GM10266 (cell line): ENCODE data around the gene ACAT2.
"Not testable (repeated sequence)": the region's sequence is repeated elsewhere in the genome, so short reads cannot be mapped to it uniquely, and the experiment has no call there.

ENCODE experiments used
- DNase-seq: peaks from one replicate; pipeline ENCODE4 v3.0.0; 2012; ENCODE audit errors: extremely low spot score
- CTCF ChIP-seq: IDR thresholded peaks from 2 replicates; pipeline ENCODE4 v1.5.1; 2012; ENCODE audit warnings: mild to moderate bottlenecking, low read depth; ENCODE audit not compliant: control insufficient read depth, insufficient read depth; ENCODE audit errors: missing control alignments

The ACAT2 gene

DNA sequence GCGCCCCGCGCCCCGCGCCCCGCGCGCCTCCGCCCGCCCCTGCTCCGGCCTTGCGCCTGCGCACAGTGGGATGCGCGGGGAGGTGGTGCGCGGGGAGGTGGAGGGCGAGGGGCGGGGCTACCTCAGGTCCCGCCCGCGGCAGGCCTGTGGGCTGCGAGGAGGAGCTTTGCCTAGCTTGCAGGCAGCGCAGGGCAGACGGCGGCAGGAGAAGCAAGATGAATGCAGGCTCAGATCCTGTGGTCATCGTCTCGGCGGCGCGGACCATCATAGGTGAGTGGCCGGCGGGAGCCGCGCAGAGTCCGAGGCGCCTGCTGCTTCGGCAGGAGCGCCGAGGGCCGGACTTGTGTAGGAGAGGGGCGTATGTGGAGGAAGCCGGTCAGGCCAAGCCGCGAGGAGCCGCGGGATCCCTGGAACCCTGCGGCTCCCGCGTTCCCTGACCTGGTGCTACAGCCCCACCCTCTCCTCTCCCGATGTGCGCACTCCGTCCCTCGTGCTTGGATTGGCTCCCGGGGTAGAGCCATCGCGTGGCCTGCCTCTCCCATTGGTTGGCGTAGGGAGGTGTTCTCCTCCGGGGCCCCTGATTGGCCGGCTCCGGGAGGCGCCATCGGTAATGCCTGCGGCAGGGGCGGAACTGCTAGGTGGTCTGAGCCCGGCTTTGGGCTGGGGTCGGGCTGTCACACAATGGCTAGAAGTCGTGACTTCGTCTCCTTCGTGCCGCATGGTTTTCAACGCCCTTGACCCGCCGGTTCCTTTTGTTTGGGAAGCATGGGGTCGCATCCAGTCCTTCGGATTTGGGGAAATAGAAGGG lies at the start of gene ACAT2:
Gene ACAT2 (plus strand): TSS at position 173 of the 808 bp plus-strand sequence. CDS start 43 bp downstream, at position 216.
- no peak for TF ChIP-seq CTCF
- DNase-seq = peak; percentile 98

- not testable (repeated sequence) for DNase-seq
Observed at GRCh38 chr6:159712389-159712788, 49.5 kb upstream of the ACAT2 start.

GRCh38 chr6:159713984-159714383 lies 47.9 kb upstream of the ACAT2 start:
- no peak for TF ChIP-seq CTCF
- no peak for DNase-seq

- no peak for DNase-seq
- no peak for TF ChIP-seq CTCF
Observed at GRCh38 chr6:159714404-159714803, 47.4 kb upstream of the ACAT2 start.

- DNase-seq = no peak
- TF ChIP-seq CTCF = no peak
Observed at GRCh38 chr6:159715166-159715565, 46.7 kb upstream of the ACAT2 start.

DNA sequence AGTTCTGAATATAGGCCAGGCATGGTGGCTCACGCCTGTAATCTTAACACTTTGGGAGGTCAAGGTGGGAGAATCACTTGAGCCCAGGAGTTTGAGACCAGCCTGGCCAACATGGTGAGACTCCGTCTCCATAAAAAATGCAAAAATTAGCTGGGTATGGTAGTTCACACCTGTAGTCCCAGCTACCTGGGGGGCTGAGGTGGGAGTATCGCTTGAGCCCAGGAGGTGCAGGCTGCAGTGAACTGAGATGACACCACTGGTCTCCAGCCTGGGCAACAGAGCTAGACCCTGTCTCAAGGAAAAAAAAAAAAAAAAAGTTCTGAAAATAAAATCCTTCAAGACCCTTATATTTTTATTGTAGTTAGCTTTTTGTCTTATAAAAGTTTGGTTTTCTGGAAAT lies 46.2 kb upstream of the ACAT2 start:
- DNase-seq = no peak
- TF ChIP-seq CTCF = no peak

DNA sequence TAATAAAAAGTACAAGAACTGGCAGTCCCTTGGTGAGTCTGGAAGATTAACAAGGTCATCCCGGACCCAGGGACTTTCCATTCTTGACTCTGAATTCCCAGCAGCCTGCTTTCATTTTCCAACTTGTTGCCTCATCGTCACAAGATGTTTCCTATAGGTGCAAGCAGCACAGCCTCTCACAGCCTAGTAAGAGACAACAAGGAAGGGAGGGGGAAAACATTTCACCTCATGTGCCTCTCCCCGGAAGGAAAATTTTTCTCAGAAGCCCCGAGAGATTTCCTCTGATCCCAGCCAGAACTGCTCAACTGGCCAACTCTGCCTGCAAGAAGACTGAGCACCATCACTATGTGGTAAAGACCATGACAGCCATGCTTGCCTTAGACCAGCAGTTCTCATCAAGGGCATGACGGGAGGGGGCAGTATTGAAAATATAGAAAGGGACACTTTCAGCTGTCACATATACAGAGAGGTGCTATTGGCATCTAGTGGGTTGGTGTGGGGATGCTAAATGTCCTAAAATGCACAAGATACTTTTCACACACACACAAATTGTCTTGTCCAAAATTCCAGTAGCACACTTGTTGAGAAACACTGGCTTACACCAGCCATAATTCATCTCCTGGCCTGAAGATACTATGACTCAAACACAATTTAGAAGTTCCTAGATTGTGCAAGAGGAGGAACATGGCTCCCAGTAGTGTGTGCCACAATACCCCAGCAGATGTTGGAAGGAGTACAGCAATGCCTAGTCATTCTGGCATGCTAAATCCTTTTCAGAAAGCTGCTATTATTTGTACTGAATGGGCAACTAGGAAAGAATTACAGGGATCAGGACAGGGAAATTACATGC lies 45.4 kb upstream of the ACAT2 start:
- no peak for TF ChIP-seq CTCF
- no peak for DNase-seq
